GM19438 (cell line): ENCODE measurements around the gene HMGXB4.

Source experiments
- ATAC-seq: cut with Tn5 transposase; IDR thresholded peaks from one replicate; pipeline ENCODE4 v1.9.1; 2021; ENCODE audit warnings: low read depth; ENCODE audit not compliant: unreplicated experiment

HMGXB4 gene

DNA sequence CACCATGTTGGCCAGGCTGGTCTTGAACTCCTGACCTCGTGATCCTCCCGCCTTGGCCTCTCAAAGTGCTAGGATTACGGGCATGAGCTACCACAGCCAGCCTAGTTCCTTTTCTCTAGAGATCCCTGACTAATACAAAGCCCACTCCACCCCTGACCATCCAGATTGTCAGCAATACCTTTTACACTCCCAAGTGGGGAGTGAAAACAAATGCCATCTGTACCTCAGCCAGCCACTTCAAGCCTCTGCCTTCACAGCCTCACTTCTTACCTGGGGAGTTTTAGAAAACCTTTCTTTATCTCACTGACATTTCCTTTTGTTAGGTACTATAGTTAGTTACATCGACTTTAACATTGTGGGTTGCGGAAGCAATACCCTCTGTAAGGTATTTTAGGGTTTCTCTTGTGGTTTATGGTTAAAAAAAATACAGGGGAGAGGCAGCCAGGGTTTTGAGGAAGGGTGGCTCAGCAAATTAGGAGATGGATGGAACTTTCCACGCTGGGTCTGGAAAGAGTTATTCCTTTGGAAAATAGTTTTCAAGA, 51.3 kb downstream of the HMGXB4 start:
- ATAC-seq: no peak

DNA sequence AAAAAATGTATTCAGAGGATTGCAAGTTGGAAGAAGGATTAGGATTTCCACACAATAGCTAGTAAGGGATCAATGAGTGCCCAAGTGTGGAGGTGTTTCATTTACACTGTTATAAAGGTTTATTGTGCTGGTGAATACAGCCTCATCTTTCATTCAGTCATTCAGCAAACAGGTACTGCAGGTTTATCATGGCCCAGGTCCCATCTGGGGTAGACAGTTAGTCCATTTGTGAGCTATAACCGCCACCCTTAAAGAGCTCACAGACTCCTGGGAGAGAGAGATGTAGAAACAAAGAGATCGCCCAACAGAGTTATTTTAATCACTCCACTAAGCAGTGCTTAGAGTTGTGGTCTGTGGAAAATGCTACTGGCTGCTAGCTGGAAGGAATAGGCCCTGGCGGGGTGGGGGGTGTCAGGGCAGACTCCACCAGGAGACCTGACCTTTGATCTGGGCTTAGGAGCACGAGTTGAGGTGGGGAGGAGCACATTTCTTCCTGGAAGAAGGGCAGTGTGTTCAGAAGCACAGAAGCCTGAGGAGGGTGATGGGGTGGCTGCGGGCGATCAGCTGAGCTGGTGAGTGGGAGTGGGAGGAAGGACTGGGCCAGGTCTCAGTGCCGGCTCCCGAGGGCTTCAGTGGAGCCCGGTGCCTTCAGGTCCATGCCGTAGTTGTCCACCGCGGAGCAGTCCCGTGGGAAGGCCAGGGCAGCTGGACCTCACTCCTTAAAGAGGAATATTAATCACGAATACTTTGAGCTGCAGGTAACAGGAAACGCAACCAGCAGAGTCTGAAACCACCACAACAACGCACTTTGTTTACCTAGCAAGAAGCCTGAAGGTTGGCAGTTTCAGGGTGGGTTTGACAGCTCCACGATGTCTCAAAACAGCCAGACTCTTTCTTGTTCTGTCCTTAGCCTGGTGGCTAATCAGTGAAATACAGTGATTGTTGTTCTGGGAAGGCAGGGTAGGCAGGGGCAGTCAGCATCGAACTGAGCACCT, 53.6 kb downstream of the HMGXB4 start:
- ATAC-seq: no peak

DNA sequence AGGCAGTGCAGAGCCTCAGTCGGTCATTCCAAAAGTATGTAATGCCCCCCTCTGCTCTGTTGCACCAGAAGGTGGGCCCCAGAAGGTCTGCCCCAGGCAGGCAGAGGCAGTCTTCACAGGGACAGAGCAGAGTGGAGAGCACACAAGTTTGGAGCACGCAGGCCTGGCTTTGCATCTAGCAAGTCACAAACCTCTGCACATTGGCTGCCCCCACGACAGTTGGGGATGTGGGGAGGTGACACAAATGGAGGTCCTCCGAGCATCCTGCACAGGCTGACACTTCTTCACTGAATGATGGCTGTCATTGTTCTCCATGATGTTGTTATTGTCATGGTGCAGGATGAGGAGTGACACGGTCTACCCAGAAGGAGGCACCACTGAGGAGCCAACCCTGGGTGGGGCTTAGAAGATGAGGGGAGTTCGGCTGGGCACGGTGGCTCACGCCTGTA, 54.3 kb downstream of the HMGXB4 start:
- no peak for ATAC-seq

DNA sequence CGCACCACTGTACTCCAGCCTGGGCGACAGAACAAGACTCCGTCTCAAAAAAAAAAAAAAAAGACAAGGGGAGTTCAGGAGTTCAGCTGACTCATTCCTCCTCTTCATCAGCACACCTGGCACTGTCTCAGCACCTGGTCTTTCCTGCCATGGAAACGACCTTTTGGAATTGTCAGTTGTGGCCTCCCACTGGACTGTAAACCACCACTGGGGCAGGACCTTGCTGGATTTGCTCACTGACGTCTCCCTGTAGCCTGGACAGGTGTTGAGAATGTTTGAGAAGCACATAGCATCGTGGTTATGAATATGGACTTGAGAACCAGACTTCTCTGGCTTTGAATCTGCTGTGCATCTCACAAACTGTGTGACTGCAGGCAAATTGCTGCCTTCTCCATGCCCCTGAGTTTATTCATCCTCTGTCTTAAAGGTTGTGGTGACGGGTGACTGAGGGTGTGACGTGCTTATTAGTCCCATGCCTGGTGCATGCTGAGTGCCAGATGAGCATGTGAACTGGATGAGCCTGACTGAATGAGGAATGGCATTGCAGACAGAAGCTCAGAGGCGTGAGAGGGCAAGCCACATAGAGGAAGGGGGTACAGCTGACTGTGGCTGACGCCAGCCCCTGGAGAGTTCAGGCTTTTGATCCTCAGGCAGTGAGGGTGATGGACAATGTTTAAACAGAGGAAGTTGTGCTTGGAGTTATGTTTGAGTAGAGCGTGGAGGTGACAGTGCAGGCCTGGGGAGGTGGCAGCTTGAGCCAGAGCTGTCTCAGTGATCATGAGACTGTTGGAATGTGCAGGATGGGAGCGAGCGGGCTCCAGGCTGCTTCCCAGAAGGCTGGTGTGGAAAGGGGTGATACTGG, 55.1 kb downstream of the HMGXB4 start:
- no peak for ATAC-seq

DNA sequence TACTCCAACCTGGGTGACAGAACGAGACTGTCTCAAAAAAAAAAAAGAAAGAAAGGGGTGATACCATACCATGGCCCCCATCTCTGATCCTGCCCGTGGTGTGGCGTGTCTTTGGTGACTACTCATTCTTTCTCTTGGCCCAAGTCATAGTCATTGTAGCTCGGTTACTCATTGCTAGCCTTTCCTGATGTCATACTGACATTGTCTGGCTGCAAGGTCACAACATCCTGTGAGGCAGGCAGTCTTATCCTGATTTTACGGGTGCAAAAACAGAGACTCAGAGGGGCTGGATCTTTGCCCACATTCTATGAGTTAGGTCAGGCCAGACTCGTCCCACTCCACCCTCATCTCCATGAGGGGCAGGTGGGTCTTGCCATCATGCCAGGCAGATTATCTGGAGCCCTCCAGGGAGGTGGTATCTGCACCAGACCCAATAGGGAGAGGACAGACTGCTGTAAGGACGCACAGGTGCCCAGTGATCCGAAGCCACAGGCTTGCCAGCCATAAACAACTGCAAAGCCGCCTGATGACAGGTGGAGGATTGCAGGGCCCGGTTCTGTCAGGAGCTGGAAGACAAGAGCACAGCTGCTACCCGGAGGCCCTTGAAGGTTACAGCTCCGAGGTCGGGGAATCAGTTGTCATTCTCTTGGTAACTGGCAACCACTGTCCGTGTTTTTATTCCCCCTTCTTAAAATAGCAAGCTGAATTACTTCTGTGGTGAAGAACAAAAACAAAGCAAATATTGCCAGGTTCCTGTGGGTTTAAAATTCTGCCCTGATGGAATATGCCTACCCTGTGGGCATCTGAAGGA, 56.2 kb downstream of the HMGXB4 start:
- ATAC-seq: no peak

DNA sequence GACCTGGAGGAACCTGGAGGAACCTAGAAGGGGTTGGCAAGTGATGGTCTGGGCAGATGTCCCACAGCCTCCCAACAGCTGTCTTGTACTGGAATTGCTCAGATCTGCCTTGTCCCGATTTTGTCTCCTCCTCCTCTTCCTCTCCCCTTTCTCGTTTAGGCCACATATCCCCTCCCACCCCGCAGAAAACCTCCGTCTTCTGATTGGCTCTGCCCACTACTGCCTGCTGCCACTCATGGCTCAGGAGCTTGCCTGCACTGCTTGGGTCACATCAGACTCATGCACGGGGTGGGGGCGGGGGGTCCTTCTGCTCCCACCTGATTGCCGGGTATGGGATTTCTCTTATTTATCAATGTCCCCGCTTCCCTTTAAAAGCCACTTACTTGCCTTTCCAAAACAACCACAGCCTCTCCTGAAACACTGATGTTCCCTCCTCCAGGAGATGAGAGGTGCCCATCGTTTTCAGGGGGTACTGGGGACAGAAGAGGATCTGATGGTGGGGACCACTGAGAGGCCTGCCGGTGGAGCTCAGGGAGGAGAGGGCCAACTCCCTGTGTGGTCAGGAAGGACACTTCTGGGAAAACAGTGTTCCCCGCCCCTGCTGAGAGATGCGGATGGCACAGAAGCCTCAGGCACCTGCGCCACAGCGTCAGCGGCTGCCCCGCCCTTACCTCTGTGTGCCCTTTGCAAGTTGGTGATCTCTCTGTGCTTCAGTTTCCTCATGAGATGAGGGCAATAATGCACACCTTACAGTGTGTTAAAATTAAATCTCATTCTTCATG, 57.1 kb downstream of the HMGXB4 start:
- no peak for ATAC-seq

DNA sequence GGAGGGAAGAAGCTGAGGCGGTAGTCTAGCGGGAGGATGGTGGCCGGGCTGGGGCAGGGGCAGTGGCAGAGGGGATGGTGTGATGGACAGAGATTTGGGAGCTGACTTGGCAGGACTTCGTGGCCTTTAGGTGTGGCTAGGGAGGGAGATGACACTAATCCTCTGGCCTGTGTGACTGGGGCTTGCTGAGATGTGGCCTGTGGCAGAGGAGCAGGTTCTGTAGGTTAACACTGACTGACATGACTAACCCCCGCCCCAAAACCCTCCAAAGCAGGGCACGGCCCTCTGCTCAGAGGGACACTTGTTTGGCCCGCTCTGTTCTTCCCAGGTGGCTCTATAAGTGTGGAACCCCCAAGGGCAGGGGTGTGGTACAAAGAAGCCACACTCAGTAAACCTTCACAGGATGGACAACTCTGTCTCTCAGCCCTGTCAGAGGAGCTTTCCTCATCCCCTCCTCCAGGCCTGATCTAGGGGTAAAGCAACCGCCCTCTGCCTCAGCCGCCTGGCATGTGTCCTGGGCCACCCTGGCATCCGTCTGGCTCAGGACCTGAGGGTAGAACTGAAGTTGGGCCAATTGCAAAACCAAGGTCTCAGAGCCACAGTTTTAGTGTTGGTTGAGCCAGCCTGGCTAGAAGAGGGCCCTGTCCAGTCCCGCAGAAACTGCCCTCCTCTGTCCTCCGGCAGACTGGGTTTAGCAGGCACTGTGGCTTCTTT, 58.0 kb downstream of the HMGXB4 start:
- ATAC-seq: no peak

DNA sequence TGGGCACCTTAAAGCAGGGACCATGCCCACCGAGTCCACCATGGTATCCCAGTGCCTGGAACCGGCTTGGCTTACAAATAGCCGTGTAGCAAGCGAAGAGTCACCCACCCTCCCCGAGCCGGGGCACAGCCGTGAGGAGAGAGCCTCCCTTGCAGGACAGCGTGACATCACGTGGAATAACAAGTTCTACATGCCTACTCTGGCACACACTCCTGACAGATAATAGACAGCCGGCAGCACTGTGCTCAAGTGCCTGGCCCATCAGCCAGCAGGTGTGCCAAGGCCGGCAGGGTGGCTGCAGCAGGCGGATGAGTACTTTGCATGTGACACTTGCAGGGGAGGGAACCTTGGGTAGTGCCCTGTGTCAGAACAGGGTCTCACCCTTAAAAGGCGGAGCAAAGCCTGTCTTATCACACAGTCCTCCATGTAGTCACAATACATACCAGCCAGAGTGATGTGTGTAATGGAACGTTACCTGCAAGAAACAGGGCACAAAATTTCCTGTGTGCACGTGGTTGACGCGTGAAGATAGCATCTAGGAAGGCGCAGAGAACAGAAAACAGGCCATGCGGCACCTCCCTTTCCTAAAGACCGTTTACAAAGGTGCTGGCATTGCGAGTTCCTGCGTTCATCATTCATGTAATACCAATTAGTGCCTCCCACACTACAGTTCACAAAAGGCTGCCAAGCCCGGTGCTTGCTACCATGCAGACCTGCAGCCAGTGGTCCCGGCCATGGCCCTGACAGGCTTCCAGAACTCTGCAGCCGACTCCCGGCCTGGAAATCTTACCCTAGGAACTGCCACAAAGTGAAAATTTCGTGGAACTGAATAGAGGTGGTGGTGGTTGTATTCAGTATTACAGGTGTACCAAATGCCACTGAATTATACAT, 58.8 kb downstream of the HMGXB4 start:
- no peak for ATAC-seq

DNA sequence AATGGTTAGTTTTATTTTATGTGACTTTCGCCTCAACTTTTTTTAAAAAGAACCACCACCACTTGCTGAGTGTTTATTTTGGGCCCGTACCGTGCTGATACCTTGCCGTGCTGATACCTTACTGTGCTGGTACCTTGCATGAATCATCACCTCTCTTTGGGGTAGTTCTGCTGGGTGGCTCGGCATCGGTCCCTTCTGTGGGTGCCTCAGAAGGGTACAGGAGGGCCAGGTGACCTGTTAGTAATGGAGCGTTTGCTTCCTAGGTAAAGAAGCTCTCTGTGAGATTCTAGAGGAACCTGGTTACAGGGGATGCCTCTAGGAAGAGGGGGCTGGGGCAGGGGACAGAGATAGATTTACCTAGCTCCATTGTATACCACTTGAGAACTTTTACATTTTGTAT, 59.5 kb downstream of the HMGXB4 start:
- no peak for ATAC-seq

DNA sequence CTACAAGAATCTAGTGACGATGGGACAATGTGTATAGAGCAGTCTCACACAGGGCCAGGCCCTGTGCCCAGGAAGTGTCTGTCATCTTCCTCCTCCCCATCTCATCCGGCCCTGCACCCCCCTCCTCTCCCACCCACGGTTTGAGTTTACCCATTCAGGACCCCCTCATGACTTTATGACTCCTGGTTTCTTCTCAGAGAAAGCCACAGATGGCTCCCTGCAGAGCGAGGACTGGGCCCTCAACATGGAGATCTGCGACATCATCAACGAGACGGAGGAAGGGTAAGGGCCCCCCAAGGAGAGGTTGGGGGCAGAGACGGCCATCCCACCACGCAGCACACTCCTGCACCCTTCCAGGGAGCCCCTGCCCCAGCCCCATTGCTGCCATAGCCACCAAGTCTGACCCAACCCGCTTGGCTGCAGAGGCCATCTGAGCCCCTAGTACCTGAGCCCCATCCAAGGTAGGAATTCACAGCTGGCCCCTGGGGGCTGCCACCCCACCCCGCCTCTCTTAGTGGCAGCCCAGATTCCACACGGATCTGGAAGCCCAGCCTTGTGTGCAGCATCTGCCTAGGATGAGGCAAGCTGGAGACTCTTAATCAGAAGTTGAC, 60.5 kb downstream of the HMGXB4 start:
- no peak for ATAC-seq

DNA sequence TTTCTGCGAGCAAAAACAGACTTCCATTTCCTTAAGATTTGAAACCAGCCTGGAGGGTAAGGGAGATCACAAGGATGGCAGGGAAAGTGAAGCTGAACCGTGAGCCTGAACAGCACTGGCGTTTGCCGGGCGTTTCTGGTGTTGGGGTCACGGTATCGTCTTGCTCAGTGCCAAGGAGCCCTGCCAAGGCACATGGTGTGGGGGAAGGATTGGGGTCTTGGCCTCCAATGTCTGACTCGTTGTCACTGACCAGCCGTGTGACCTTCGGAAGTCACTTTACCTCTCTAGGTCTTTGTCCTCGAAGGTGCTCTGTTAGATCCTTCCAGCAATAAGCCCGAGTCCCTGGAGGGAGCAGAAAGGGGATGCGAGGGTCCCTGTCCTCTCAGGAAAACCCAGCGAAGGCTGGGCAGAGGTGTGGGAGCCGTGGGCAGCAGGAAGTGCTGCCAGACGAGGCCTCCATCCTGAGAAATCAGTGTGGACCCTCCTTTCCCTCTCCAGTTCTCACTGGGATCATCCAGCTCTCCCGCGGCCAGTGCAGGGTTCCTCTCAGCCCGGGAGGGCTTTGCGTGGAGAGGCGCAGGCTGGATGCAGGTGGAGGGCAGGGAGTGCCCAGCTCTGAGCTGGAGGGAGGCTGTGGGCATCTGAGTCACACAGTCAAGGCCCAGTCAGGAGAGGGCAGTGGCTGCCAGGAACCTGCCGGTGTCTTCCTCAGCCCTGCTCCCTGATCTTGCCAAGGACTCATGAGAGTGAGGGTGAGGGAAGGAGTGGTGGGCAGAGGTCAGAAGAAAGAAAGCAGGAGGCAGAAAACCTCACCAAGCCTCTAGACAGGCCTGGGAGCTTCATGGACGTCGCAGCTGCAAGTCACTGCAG, 61.3 kb downstream of the HMGXB4 start:
- no peak for ATAC-seq

DNA sequence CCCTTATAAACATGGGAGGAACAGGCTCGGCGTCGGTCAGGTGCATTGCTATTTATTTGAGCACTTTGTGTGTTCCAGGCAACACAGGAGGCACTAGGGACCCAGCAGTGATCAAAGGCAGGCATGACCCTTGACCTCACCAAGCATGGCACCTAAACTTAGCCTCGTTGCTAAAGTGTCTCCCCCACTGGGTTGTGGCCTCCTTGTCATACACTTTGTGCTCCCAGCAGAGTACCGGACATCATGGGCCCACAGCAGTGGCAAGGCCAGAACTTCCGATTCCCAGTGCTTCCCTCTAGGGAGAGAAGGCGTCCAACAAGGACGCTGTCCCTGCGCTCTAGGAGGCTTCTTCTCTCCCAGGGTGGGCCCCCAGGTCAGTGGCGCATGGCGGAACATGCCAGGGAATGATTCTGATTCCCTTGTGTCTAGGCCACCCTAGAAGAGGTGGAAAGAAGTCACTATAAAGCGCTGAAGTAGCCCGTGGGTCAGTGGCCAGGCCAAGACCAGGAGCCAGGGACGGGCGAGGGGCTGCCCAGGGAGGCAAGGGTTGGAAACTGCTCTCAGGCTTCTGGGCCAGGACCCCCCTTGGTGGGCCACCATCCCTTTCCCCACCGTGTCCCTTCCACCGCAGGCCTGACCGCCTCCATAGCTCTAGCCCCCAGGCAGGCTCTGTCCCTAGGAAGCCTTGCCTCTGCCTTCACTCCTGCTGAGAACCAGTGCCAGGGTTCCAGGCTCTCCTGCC, 62.1 kb downstream of the HMGXB4 start:
- ATAC-seq: no peak

DNA sequence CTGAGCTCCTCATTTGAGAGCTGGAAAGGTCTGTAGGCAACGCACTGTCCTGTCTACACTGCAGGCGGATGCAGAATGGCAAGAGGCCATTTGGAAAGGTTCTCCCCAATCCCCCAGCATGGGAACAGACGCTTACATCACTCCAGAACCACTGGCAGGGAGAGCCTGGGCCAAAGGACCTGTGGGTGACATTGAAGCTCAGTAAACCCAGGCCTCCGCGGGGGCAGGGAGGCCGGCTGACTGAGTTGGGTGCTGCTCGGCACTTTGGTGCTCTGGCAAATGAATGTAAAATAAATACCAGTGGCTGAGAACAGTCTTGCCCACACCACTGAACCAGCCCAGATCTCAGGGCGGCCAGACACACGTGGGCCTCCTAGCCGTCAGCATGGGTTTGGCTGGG, 64.8 kb downstream of the HMGXB4 start:
- no peak for ATAC-seq

DNA sequence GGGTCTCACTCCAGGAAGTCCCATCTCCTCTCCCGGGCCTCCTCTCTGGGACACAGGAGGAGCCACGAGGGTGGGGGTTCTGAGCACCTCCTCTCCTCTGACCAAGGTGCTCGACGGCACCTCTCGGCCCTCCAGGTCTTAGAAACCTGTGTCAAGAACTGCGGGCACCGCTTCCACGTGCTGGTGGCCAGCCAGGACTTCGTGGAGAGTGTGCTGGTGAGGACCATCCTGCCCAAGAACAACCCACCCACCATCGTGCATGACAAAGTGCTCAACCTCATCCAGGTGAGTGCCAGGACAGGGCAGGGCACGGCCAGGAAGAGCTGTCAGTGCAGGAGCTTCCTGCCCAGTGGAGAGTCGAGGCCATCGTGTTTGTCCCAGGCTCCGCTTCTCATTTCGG, 65.6 kb downstream of the HMGXB4 start:
- no peak for ATAC-seq

DNA sequence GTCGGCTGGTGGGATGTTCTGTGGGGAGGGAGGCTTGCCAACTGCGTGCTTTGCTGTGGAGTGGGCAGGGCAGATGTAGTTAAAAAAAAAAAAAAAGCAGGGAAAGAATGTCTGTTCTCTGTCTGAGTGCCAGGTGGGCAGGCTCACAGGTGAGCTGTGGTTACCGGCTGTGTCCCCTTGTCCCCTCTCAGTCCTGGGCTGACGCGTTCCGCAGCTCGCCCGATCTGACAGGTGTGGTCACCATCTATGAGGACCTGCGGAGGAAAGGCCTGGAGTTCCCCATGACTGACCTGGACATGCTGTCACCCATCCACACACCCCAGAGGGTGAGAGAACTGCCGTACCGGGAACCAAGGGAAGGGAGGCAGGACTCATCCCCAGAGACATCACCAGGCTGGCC, 66.0 kb downstream of the HMGXB4 start:
- ATAC-seq: no peak

DNA sequence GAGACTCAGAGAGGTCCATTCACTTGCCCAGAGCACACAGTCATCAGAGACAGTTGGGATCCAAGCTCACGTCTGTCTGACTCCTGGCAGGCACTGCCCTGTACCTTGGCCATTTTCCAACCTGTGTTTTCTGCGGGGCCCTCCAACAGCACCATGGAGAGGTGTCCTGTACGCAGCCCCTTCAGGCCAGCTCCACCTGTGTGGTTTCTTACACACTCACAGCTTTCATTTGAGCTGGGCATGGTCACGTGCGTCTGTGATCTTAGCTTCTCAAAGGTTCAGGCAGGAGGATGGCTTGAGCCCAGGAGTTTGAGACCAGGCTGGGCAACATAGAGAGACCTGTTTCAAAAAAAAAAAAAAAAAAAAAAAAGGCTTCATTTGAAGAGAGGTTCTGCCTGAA, 66.8 kb downstream of the HMGXB4 start:
- no peak for ATAC-seq
